Astrocyte of the spinal cord (primary cell): ENCODE measurements around the gene CAMTA1.

Experiments
- DNase-seq: peaks from one replicate; pipeline ENCODE4 v3.0.0; 2011; ENCODE audit warnings: low read depth, low spot score
- H3K4me3 ChIP-seq: 2 replicates; pipeline ENCODE4 v1.5.1; 2011; ENCODE audit warnings: low read depth, mild to moderate bottlenecking, low read length, moderate library complexity
- CTCF ChIP-seq: IDR thresholded peaks from 2 replicates; pipeline ENCODE4 v1.5.1; 2012; ENCODE audit warnings: low read depth, mild to moderate bottlenecking, low read length, inconsistent platforms
- in situ Hi-C: cut with HindIII; loops from 2 replicates; pipeline ENCODE4 v1.10.0; 2017; ENCODE audit warnings: low sequenced_read_pairs

The CAMTA1 gene

GRCh38 chr1:7334475-7335035, 549.3 kb downstream of the CAMTA1 start:
- in situ Hi-C loops = no loop called here
- DNase-seq = peak; percentile 29
- no peak for TF ChIP-seq CTCF
- H3K4me3 ChIP-seq = no peak overlapping the region

- no peak overlapping the region for H3K4me3 ChIP-seq
- no peak for DNase-seq
- in situ Hi-C loops = no loop called here
- TF ChIP-seq CTCF = no peak
Observed at GRCh38 chr1:7335224-7335879, 550.1 kb downstream of the CAMTA1 start.

- no peak overlapping the region for H3K4me3 ChIP-seq
- no peak for DNase-seq
- TF ChIP-seq CTCF = no peak
- in situ Hi-C loops = no loop called here
Observed at GRCh38 chr1:7338439-7338838, 553.2 kb downstream of the CAMTA1 start.

- in situ Hi-C loops = no loop called here
- TF ChIP-seq CTCF = no peak
- no peak overlapping the region for H3K4me3 ChIP-seq
- no peak for DNase-seq
Observed at GRCh38 chr1:7339014-7339413, 553.8 kb downstream of the CAMTA1 start.

- TF ChIP-seq CTCF = no peak
- in situ Hi-C loops = no loop called here
Observed at GRCh38 chr1:7339953-7340352, 554.7 kb downstream of the CAMTA1 start.

GRCh38 chr1:7341145-7341905, 556.1 kb downstream of the CAMTA1 start:
- peak; percentile 32 for DNase-seq
- H3K4me3 ChIP-seq = no peak overlapping the region
- no peak for TF ChIP-seq CTCF
- in situ Hi-C loops = no loop called here

More at GRCh38 chr1:7339953-7340352, 554.7 kb downstream of the CAMTA1 start:
- H3K4me3 ChIP-seq = no peak overlapping the region
- no peak for DNase-seq
